NT2/D1 (cell line): Measurements from ENCODE around the gene SPTLC2.

Source experiments
- SUZ12 ChIP-seq: IDR thresholded peaks from 2 replicates; pipeline ENCODE4 v1.6.1; 2011; ENCODE audit not compliant: insufficient read length, insufficient read depth; ENCODE audit errors: extremely low read depth
- YY1 ChIP-seq: IDR thresholded peaks from 2 replicates; pipeline ENCODE4 v1.6.1; 2011; ENCODE audit not compliant: insufficient read length, insufficient read depth
- ZNF274 ChIP-seq: IDR thresholded peaks from 2 replicates; pipeline ENCODE4 v1.6.1; 2011; ENCODE audit warnings: mild to moderate bottlenecking, low read depth, low read length

- TF ChIP-seq ZNF274, result no peak
- TF ChIP-seq SUZ12, result no peak
- TF ChIP-seq YY1, result no peak
These were observed 113.3 kb downstream of the SPTLC2 start for GRCh38 chr14:77503138-77503537.
